CD4-positive, alpha-beta T cell treated with Interleukin-21 for 1 hour (primary cell): ENCODE data around the gene CSAG3.
"Not testable (repeated sequence)": the region's sequence is repeated elsewhere in the genome, so short reads cannot be mapped to it uniquely, and the experiment has no call there.

Source experiments
- DNase-seq: peaks from one replicate; pipeline ENCODE4 v3.0.0-alpha.2; 2020

Gene CSAG3

GRCh38 chrX:152758918-152759317, at the start of gene CSAG3:
Gene CSAG3, plus strand, starts transcription at chrX:152759218.
- not testable (repeated sequence) for DNase-seq

- not testable (repeated sequence) for DNase-seq
Measured at GRCh38 chrX:152713195-152713594, 45.8 kb upstream of the CSAG3 start.

- not testable (repeated sequence) for DNase-seq
Measured at GRCh38 chrX:152713815-152714787, 44.9 kb upstream of the CSAG3 start, which contains the start of gene MAGEA2B. Gene MAGEA2B, plus strand, starts transcription at chrX:152714628. Its CDS starts 2,479 bp downstream, at chrX:152717107.

- DNase-seq = no peak
Measured at GRCh38 chrX:152725409-152725808, 33.6 kb upstream of the CSAG3 start.

- DNase-seq = no peak
Measured at GRCh38 chrX:152733261-152733975, 25.6 kb upstream of the CSAG3 start, which contains the start of the genes CSAG1 and MAGEA12. Gene CSAG1, minus strand, starts transcription at chrX:152733721. Its CDS starts 1,261 bp downstream, at chrX:152732460. Gene MAGEA12, plus strand, starts transcription at chrX:152733757. Its CDS starts 2,405 bp downstream, at chrX:152736162.

- not testable (repeated sequence) for DNase-seq
Measured at GRCh38 chrX:152734143-152734858, 24.7 kb upstream of the CSAG3 start.

DNA sequence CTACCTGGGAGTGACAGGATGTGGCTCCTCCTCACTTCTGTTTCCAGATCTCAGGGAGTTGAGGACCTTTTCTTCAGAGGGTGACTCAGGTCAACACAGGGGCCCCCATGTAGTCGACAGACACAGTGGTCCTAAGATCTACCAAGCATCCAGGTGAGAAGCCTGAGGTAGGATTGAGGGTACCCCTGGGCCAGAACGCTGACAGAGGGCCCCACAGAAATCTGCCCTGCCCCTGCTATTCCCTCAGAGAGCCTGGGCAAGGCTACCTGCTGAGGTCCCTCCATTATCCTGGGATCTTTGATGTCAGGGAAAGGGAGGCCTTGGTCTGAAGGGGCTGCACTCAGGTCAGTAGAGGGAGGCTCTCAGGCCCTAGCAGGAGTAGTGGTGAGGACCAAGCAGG, 23.9 kb upstream of the CSAG3 start:
- DNase-seq = no peak

- DNase-seq = no peak
Measured at GRCh38 chrX:152735860-152736511, 23.0 kb upstream of the CSAG3 start.

- DNase-seq = not testable (repeated sequence)
Measured at GRCh38 chrX:152736528-152736927, 22.5 kb upstream of the CSAG3 start.

DNA sequence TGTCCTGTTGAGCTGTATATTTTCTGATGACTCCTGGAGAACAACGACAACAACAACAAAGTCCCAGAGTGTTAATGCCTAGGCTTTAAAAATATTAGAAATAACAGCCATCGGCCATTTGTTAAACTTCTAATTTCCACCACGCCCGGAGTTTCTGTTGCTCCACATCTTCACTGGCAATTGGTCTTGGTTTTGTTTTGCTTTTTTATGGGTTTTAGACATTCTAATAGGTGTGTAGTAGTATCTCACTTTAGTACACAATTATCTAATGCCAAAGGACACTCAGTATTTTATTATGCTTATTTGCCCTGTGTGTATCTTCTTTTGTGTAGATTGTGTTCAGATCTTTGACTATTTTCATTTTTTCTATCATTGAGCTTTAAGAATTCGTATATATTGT, 20.5 kb upstream of the CSAG3 start:
- no peak for DNase-seq

DNA sequence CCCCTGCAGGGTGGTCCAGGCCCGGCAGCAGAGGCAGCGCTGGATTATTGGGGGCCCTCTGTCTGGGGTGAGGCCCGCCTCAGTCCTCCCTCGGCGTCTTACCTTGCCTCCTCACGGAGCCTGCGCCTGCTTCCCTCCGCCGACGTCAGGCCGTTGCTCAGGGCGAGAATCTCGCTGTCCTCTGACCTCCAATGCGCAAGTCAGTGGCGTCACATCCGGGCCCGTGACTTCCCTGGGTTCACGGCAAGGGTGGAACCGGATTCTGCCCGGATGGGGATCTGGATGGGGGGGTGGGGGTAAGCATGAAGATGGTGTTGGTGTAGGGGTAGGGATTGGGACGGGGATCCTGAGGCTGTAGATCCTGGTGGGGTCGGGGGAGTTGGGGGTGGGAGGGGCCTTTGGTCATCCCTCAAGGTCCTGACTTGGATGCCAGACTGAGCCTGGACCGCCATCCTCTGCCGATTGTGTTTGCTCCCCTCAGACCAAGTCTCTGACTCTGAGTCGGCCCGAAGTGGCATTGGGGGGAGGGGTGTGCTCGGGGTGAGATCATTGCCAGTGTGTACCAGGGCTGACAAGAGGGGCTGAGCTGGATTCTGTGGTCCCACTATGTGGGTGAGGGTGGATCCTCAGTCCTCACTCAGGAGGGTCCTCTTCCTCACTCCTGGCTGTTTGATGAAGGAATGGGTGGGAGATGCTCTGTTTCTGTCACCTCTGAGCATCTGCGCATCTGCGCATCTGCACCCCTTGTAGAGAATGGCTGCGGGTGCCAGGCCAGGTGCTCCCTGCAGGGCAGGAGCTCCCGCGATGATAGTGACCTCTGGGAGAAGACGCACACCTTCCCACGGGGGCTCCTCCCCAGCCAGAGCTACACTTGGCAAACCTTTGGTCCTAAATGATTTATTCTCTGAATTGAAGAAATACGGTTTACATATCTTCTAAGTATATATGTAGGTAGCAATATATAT, 5.0 kb upstream of the CSAG3 start, which contains the start of gene MAGEA2:
TSS of gene MAGEA2 (minus strand) at position 157 of the 965 bp plus-strand sequence. CDS start 2,479 bp downstream, outside the sequence.
- DNase-seq = not testable (repeated sequence)

- not testable (repeated sequence) for DNase-seq
Measured at GRCh38 chrX:152754871-152755270, 4.1 kb upstream of the CSAG3 start.

- DNase-seq = not testable (repeated sequence)
Measured at GRCh38 chrX:152759544-152759943, 526 bp downstream of the CSAG3 start.

DNA sequence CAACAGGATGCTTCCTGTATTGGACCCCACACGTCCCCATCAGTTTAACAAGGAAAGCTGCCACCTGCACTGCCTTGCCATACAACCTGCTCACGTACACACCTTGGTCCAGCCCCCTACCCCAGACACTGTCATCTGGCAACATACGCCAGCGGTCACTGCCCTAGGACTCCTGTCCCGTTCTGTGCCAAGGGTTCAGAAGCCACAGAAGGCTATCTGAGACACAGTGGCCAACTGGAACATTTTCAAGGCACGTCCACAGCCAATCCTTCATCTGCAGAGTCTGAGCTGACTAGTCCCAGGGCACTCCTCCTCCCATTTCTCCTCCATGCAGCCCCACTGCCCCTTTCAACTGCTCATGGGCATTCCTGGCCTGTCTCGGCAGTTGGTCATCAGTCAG, 2.6 kb downstream of the CSAG3 start:
- not testable (repeated sequence) for DNase-seq

GRCh38 chrX:152766562-152766961, 7.5 kb downstream of the CSAG3 start:
- not testable (repeated sequence) for DNase-seq

DNA sequence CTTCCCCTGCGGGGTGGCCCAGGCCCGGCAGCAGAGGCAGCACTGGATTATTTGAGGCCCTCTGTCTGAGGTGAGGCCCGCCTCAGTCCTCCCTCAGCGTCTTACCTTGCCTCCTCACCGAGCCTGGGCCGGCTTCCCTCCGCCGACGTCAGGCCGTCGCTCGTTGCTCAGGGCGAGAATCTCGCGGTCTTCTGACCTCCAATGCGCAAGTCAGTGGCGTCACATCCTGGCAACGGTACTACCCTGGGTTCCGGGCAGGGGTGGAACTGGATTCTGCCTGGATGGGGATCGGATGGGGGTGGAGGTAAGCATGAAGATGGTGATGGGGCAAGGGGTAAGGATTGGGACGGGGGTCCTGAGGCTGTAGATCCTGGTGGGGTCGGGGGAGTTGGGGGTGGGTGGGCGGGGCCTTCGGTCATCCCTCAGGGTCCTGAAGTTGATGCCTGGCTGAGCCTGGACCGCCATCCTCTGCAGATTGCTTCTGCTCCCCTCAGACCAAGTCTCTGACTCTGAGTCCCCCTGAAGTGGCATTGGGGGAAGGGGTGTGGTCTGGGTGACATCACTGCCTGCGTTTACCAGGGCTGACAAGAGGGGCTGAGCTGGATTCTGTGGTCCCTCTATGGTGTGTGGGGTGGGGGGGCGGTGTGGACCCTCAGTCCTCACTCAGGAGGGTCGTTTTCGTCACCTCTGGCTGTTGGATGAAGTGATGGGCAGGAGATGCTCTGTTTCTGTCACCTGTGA, 10.7 kb downstream of the CSAG3 start, which contains the start of gene MAGEA6:
TSS of gene MAGEA6 (minus strand) at position 141 of the 741 bp plus-strand sequence. CDS start 2,039 bp downstream, outside the sequence.
- not testable (repeated sequence) for DNase-seq

DNA sequence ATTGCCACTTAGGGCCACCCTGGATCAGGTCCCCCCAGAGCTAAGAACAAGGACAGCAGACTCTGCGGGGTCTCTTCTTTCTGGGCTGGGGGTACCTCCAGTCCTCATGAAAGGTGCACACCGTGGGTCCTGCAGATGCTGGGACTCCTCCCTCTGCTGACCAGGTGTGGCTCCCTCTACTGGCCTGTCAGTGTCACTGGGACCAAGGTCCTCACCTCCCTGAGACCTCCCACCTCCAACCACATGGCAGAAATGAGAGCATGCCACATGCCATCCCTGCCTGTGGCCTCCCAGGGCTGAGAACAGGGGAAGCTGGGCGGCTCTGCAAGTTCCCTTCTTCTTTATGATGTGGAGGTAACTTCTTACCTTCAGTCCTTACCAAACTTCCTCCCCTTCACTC, 28.0 kb downstream of the CSAG3 start:
- not testable (repeated sequence) for DNase-seq

DNA sequence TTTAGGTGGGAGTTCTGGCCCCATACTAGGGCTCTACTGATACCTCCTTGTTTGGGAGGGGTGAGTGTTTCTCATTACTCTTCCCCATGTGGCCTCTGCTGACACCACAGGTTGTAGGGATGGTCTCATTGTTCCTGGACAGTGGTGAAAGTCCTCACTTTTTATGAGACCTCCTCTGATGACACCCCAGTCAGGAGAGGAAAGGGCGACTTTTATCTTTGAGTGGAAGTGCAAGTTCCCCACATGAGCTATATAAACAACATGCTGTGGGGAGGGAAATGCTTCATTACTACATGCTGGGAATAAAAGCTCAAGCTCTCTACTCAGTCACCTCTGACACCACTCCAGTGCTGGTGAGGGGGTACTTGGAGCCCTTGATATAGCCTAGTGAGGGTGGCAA, 39.9 kb downstream of the CSAG3 start:
- no peak for DNase-seq

GRCh38 chrX:152806035-152806434, 47.0 kb downstream of the CSAG3 start:
- no peak for DNase-seq
